GM18907 (cell line): ENCODE results near the gene OR1N2.
"Not testable (repeated sequence)": the region's sequence is repeated elsewhere in the genome, so short reads cannot be mapped to it uniquely, and the experiment has no call there.

Source experiments
- ATAC-seq: cut with Tn5 transposase; IDR thresholded peaks from one replicate; pipeline ENCODE4 v1.9.1; 2021; ENCODE audit warnings: mild to moderate bottlenecking, moderate library complexity; ENCODE audit not compliant: unreplicated experiment

OR1N2 gene

GRCh38 chr9:122552812-122553211, at the start of gene OR1N2:
Gene OR1N2 (plus strand): TSS chr9:122553112. CDS start chr9:122553212, 100 bp downstream.
- no peak for ATAC-seq

GRCh38 chr9:122506964-122507363, 45.9 kb upstream of the OR1N2 start:
- ATAC-seq: no peak

GRCh38 chr9:122510502-122510901, 42.4 kb upstream of the OR1N2 start, which contains the start of gene OR1J2:
Gene OR1J2 (plus strand): TSS chr9:122510802. CDS start chr9:122510802, 0 bp downstream.
- ATAC-seq: no peak

- no peak for ATAC-seq
Observed at GRCh38 chr9:122518226-122518625, 34.7 kb upstream of the OR1N2 start.

GRCh38 chr9:122518841-122519240, 34.1 kb upstream of the OR1N2 start, which contains the start of gene OR1J4:
Gene OR1J4 (plus strand): TSS chr9:122519141. CDS start chr9:122519141, 0 bp downstream.
- ATAC-seq: no peak

DNA sequence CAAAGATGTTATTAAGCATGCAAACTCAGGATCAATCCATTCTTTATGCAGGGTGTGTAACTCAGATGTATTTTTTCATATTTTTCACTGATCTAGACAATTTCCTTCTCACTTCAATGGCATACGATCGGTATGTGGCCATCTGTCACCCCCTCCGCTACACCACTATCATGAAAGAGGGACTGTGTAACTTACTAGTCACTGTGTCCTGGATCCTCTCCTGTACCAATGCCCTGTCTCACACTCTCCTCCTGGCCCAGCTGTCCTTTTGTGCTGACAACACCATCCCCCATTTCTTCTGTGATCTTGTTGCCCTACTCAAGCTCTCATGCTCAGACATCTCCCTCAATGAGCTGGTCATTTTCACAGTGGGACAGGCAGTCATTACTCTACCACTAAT, 33.5 kb upstream of the OR1N2 start:
- no peak for ATAC-seq

DNA sequence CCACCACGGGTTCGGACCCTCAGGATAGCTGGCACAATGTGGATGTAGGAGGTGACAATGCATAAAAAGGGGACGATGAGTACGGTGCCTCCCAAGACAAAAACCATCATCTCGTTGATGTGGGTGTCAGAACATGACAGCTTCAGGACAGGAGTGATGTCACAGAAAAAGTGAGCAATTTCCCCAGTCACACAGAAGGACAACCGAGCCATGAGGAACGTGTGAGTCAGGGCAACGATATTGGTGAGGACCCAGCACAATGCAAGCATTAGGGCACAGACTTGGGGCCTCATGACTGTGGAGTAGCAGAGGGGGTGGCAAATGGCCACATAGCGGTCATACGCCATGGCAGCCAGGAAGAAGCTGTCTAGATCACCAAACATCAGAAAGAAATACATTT, 26.3 kb upstream of the OR1N2 start:
- ATAC-seq: no peak

DNA sequence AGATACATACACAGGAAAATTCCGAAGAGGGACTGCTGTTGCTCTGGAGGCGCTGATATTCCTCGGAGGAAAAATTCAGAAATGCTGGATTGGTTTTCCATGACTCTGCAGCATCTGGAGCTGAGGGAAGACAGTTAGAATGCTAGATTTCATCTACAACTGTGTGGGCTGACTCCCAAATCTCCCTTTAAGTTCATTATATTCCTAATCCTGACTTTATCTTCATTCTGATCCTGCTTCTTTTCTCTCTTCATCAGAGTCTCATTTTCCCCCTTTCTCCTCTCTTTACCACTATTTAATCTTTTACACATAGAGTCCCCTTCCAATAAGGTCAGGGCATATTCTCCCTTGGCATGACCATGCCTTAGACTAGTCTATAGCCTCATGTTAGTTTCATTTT, 25.7 kb upstream of the OR1N2 start, which contains the start of gene OR1N1:
Gene OR1N1, minus strand, starts transcription at position 101 of the 400 bp plus-strand sequence. Its CDS starts 0 bp downstream, at position 101.
- ATAC-seq: no peak

DNA sequence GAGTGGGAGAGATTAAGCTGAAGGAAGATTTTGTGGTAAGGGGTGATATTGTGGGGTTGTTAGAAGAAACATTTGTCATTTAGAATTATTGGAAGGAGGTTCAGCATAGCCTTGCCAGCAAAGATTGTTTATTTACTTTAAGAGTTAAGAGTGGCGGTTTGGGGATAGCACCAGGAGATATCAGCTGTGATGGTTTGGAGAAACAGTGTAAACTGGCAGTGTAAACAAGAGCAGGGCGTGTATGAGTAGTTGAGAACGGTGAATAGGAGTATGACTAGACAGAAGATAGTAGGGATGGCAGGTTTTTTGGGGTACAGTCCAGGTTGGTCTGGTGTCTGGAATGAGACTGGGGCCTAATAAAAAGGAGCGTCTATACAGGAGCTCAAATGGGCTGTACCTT, 21.8 kb upstream of the OR1N2 start:
- ATAC-seq: not testable (repeated sequence)

- no peak for ATAC-seq
Observed at GRCh38 chr9:122536134-122536533, 16.8 kb upstream of the OR1N2 start.

GRCh38 chr9:122537066-122537465, 15.8 kb upstream of the OR1N2 start:
- ATAC-seq: not testable (repeated sequence)

GRCh38 chr9:122538757-122539156, 14.2 kb upstream of the OR1N2 start:
- ATAC-seq: no peak

DNA sequence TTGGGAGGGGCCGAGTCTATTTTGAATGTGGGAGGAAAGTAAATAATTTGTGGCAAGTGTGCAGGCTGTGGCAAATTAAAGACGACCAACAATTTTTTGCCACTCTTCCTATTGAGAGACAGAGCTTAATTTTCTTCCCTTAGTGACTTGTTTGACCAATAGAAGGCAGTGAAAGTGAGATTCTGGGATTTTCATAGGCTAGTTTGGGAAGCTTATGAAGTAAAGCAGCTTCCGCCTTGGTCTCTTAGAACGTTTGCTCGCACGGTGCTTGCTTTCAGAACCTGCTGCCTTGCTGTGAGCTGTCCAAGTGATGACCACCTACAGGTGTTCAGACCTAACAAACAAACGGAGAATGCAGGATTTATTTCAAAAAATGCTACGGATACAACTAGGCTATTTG, 6.7 kb upstream of the OR1N2 start:
- ATAC-seq: no peak

- no peak for ATAC-seq
Observed at GRCh38 chr9:122551371-122551770, 1.5 kb upstream of the OR1N2 start.

GRCh38 chr9:122561446-122561845, 8.5 kb downstream of the OR1N2 start:
- no peak for ATAC-seq

- no peak for ATAC-seq
Observed at GRCh38 chr9:122562134-122562760, 9.3 kb downstream of the OR1N2 start.

- no peak for ATAC-seq
Observed at GRCh38 chr9:122567901-122568300, 15.0 kb downstream of the OR1N2 start.

- ATAC-seq: no peak
Observed at GRCh38 chr9:122572456-122572855, 19.5 kb downstream of the OR1N2 start.

- ATAC-seq: no peak
Observed at GRCh38 chr9:122579874-122580273, 27.0 kb downstream of the OR1N2 start.

- no peak for ATAC-seq
Observed at GRCh38 chr9:122580360-122580759, 27.4 kb downstream of the OR1N2 start.

GRCh38 chr9:122583284-122583683, 30.4 kb downstream of the OR1N2 start, which contains the start of gene OR1L8:
Gene OR1L8 (minus strand): TSS chr9:122583384. CDS start chr9:122568477, 14,907 bp downstream.
- ATAC-seq: not testable (repeated sequence)
